Mucosa of rectum (tissue), 2 donors: ENCODE results near the gene TNIK.

Experiments
- H3K27ac ChIP-seq, 2 donors: one replicate each; pipeline ENCODE4 v1.7.0; 2013; ENCODE audit warnings: inconsistent platforms in 2 of 2, low read depth in 2 of 2, low read length in 2 of 2
- H3K27me3 ChIP-seq, 2 donors: one replicate each; pipeline ENCODE4 v1.7.0; 2013; ENCODE audit warnings: low read length in 2 of 2; ENCODE audit not compliant: control insufficient read depth in 2 of 2, insufficient read depth in 2 of 2
- H3K36me3 ChIP-seq, 2 donors: one replicate each; pipeline ENCODE4 v1.7.0; 2013; ENCODE audit warnings: low read length in 2 of 2; ENCODE audit not compliant: control insufficient read depth in 2 of 2, insufficient read depth in 2 of 2
- H3K4me1 ChIP-seq, 2 donors: one replicate each; pipeline ENCODE4 v1.7.0; 2013; ENCODE audit warnings: low read length in 2 of 2, mild to moderate bottlenecking in 1 of 2; ENCODE audit not compliant: control insufficient read depth in 2 of 2, insufficient read depth in 2 of 2
- H3K4me3 ChIP-seq, 2 donors: one replicate each; pipeline ENCODE4 v1.7.0; 2013; ENCODE audit warnings: low read length in 2 of 2
- H3K9ac ChIP-seq, 2 donors: one replicate each; pipeline ENCODE4 v1.7.0; 2013; ENCODE audit warnings: low read length in 2 of 2, low read depth in 1 of 2, mild to moderate bottlenecking in 1 of 2
- H3K9me3 ChIP-seq, 2 donors: one replicate each; pipeline ENCODE4 v1.7.0; 2013; ENCODE audit warnings: low read length in 2 of 2; ENCODE audit not compliant: control insufficient read depth in 2 of 2
- donor health status: healthy.
- donor health status: Normal muscosa, but diverticular disease.

TNIK gene

GRCh38 chr3:171459137-171459941 is 866 bp downstream of the TNIK start:
- Histone ChIP-seq H3K9me3 (no peaks in the 10 kb centered on the region), H3K9ac (peak overlapping the region; percentile 54 to 68), H3K36me3 (no peaks in the 10 kb centered on the region), H3K27ac (peak overlapping the region; percentile 69 to 80), H3K4me3 (peak overlapping the region; percentile 74 to 80), H3K4me1 (peaks cover 19 to 22% of the 10 kb centered on the region in 2 donors), H3K27me3 (peaks cover 0 to 4% of the 10 kb centered on the region in 2 donors)

DNA sequence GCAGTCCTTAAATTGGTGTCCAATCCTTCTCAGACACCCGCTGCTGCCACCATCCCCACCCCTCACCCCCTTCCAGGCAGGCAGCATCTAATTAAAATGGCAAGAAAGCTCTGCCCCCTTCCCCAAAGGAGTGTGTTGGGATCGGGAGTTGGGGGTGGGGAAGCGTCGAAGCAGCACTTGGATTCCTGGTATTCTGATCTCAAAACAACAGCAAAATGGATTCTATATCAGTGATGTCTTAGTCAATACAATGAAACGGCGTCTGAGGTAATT is 1.4 kb downstream of the TNIK start:
- peaks cover 19 to 22% of the 10 kb centered on the region in 2 donors for H3K4me1 ChIP-seq
- H3K9me3 ChIP-seq = no peaks in the 10 kb centered on the region
- H3K27me3 ChIP-seq = peaks cover 0 to 4% of the 10 kb centered on the region in 2 donors
- no peaks in the 10 kb centered on the region for H3K36me3 ChIP-seq
- H3K27ac ChIP-seq = peak overlapping the region; percentile 69 to 80
- H3K9ac ChIP-seq = peak overlapping the region; percentile 54 to 68
- peak overlapping the region; percentile 74 to 80 for H3K4me3 ChIP-seq

DNA sequence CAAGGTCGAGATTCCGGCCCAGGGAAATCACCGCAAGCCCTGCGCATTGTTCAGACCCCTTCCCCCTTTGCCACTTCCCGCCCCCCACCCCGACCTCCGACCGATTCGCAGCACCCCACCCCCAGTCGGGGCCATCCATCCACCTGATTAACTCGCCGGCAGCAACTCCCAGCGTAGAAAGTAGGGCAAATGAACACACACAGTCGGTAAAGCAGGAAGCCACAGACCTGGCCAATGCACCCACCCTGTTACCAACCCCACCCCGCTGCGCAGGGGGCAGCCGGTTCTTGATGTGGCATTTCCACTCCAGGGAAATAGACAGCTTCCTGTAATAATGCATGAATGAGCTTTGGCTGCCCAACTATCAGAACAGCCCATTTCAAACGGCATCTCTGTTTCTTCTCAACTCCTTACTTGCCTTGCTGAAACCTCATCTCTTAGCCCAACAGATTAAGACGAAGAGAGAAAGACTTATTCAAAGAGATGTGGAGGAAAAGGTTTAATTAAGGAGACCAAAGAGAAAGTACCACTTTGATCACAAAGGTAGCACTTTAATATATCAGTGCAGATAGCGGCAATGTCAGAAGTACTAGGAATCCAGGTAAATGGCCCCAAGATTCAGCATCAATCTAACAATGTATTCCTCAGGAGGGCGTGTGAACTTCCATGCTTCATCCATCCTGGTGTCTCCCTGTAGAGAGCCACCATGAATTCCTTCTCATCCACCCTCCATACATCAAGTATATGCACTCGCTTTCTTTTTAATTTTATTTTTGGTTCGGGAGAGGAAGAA is 1.9 kb downstream of the TNIK start:
- peak overlapping the region; percentile 74 to 80 for H3K4me3 ChIP-seq
- peak overlapping the region; percentile 54 to 68 for H3K9ac ChIP-seq
- H3K27ac ChIP-seq = peak overlapping the region; percentile 69 to 80
- H3K4me1 ChIP-seq = peaks cover 19 to 22% of the 10 kb centered on the region in 2 donors
- H3K27me3 ChIP-seq = peaks cover 0 to 4% of the 10 kb centered on the region in 2 donors
- no peaks in the 10 kb centered on the region for H3K9me3 ChIP-seq
- H3K36me3 ChIP-seq = no peaks in the 10 kb centered on the region

DNA sequence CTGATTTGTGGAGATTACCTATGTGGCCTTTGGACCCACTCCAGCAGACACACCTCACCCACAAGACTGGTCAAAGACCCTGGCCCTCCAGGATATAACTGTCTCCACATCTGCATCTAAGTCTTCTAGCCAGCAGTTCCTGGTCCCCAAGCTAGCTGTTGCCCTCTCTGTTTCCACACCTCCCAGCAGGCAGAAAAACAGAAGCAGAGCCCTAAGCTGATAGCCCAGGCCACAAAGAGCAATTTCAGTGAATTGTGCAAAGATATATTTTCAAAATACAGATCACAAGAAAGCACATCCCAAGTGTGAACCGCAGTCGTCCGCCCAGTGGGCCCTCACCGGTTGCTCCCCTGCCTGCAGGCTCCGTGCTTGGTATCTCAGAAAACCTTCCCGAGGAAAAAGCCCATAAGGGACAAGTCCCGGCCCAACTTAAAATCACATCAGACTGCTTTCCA is 2.6 kb downstream of the TNIK start:
- Histone ChIP-seq H3K9ac (no peak overlapping the region), H3K4me3 (peak overlapping the region; percentile 74 to 80), H3K36me3 (no peaks in the 10 kb centered on the region), H3K4me1 (peaks cover 19 to 22% of the 10 kb centered on the region in 2 donors), H3K27ac (peak overlapping the region; percentile 17 to 80), H3K27me3 (peaks cover 0 to 4% of the 10 kb centered on the region in 2 donors), H3K9me3 (no peaks in the 10 kb centered on the region)

DNA sequence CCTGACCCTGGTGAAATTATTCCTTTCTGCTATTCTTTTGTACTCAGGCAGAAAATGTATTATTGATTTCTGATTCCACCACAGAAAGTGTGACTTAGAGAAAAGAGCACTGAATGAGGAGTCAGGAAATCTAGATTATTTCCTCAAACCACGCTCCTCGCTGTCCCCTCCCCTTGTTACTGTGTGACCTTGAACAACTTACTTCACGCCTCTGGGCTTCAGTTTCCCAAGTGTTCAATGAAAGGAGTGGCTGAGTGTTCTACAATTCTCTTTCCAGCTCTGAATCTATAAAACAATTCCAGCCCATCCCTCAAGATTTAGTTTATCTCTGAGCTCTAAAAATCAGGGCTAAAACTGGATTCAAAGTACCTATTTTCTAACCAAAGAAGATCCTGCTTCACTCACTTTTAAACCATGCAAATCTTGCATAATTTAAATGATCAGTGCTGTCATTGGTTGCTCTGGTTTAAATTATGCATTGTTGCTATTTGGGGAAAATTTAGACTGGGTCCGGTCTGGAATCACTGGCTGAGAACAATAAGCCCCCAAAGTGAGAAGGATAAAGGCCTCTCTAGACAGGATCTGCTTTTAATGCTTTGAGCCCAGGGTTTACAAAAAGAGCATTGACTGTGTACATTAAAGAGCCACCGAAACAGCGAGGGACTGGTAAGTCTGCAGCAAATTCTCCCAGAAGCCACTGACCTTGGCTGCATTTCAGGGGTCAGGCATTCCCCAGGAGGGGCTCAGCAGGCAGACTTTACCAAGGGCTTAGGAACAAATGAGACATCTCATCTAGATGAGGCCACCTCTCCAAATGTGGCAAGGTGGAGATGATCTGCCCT is 3.2 kb downstream of the TNIK start:
- peaks cover 0 to 4% of the 10 kb centered on the region in 2 donors for H3K27me3 ChIP-seq
- H3K36me3 ChIP-seq = no peaks in the 10 kb centered on the region
- H3K9ac ChIP-seq = no peak overlapping the region
- peak overlapping the region; percentile 16 to 80 for H3K27ac ChIP-seq
- H3K4me1 ChIP-seq = peaks cover 19 to 22% of the 10 kb centered on the region in 2 donors
- H3K9me3 ChIP-seq = no peaks in the 10 kb centered on the region
- peak overlapping the region; percentile 74 to 80 for H3K4me3 ChIP-seq

- H3K27me3 ChIP-seq = no peaks in the 10 kb centered on the region
- H3K4me3 ChIP-seq = no peak overlapping the region
- H3K27ac ChIP-seq = no peak overlapping the region
- H3K4me1 ChIP-seq = peaks cover 10 to 22% of the 10 kb centered on the region in 2 donors
- H3K36me3 ChIP-seq = no peaks in the 10 kb centered on the region
- H3K9ac ChIP-seq = no peak overlapping the region
- no peaks in the 10 kb centered on the region for H3K9me3 ChIP-seq
Measured at GRCh38 chr3:171455603-171456550, 4.3 kb downstream of the TNIK start.

GRCh38 chr3:171454041-171454440 is 6.2 kb downstream of the TNIK start:
- Histone ChIP-seq H3K27me3 (no peaks in the 10 kb centered on the region), H3K27ac (no peak overlapping the region), H3K36me3 (no peaks in the 10 kb centered on the region), H3K4me3 (no peak overlapping the region), H3K9me3 (no peaks in the 10 kb centered on the region), H3K9ac (no peak overlapping the region), H3K4me1 (peaks cover 10 to 20% of the 10 kb centered on the region in 2 donors)

- no peaks in the 10 kb centered on the region for H3K9me3 ChIP-seq
- peaks cover 8 to 14% of the 10 kb centered on the region in 2 donors for H3K4me1 ChIP-seq
- H3K27ac ChIP-seq = no peak overlapping the region
- no peak overlapping the region for H3K9ac ChIP-seq
- H3K36me3 ChIP-seq = no peaks in the 10 kb centered on the region
- H3K27me3 ChIP-seq = no peaks in the 10 kb centered on the region
- H3K4me3 ChIP-seq = no peak overlapping the region
Measured at GRCh38 chr3:171453180-171453886, 6.9 kb downstream of the TNIK start.

- Histone ChIP-seq H3K9ac (no peak overlapping the region), H3K9me3 (no peaks in the 10 kb centered on the region), H3K27ac (no peak overlapping the region), H3K36me3 (no peaks in the 10 kb centered on the region), H3K27me3 (no peaks in the 10 kb centered on the region), H3K4me1 (peaks cover 4 to 8% of the 10 kb centered on the region in 2 donors), H3K4me3 (no peak overlapping the region)
Measured at GRCh38 chr3:171452328-171452727, 7.9 kb downstream of the TNIK start.
